ENCODE results near the gene LRRC49. TPM values are rescaled to one million over a fixed set of nuclear protein-coding genes. Genes with fewer than 3 reads are reported as not detected.

The LRRC49 gene
- total RNA-seq, 1 experiment from 2014 or later = 7.4 TPM

GRCh38 chr15:70964686-70965085 lies 72.1 kb downstream of the LRRC49 start:
- POLR2A ChIA-PET = no interaction called here
- Histone ChIP-seq H2AFZ (ENCODE audit: low read depth, low read length, poor library complexity, severe bottlenecking) (no peak overlapping the region), H3K9me3 (ENCODE audit: control insufficient read depth in 1 of 2, insufficient read depth in 1 of 2, low read depth in 1 of 2, low read length in 2 of 2) (no peaks in the 10 kb centered on the region), H3K27ac (ENCODE audit: low read depth, low read length) (no peak overlapping the region), H3K4me3 (replicated peaks in 1 of 2; ENCODE audit: low read depth in 1 of 2, low read length in 2 of 2) (no peak overlapping the region), H4K20me1 (ENCODE audit: insufficient read depth) (no peaks in the 10 kb centered on the region), H3K9ac (ENCODE audit: low read length) (no peak overlapping the region), H3K9me2 (ENCODE audit: insufficient read depth) (no peaks in the 10 kb centered on the region), H3K4me2 (ENCODE audit: low read length) (no peak overlapping the region), H3K79me2 (ENCODE audit: insufficient read depth, low read length) (no peaks in the 10 kb centered on the region), H3K27me3 (ENCODE audit: insufficient read depth, low read length) (no peaks in the 10 kb centered on the region), H3K36me3 (ENCODE audit: control insufficient read depth in 1 of 2, insufficient read depth in 2 of 2, low read length in 2 of 2) (no peaks in the 10 kb centered on the region), H3K4me1 (ENCODE audit: control insufficient read depth in 1 of 2, insufficient read depth in 2 of 2, low read length in 2 of 2) (no peaks in the 10 kb centered on the region)
- ATAC-seq (no peak), DNase-seq (ENCODE audit: low read depth, low spot score) (no peak)
- no peak for TF ChIP-seq ZFX (IDR thresholded peaks at IDR 0.05)
- CTCF ChIA-PET = interaction anchor here (0.7 to 1.3 kb wide), 2 partner anchors 47 to 476 kb away, joined by 3 read pairs; no protein-coding TSS in a partner anchor
- RAD21 ChIA-PET (ENCODE audit: low non-redundant PET in 1 of 2, low total read pairs in 2 of 2, uncharacterized antibody in 2 of 2, unreplicated experiment in 2 of 2) = no interaction called here
- intact Hi-C loops (cut with micrococcal nuclease) = no loop called here
- BruUV-seq (replicated peaks) = no TSS peak

GRCh38 chr15:70967646-70968045 lies 75.0 kb downstream of the LRRC49 start:
- Histone ChIP-seq H2AFZ (ENCODE audit: low read depth, low read length, poor library complexity, severe bottlenecking) (no peak overlapping the region), H4K20me1 (ENCODE audit: insufficient read depth) (no peaks in the 10 kb centered on the region), H3K9me2 (ENCODE audit: insufficient read depth) (no peaks in the 10 kb centered on the region), H3K4me1 (ENCODE audit: control insufficient read depth in 1 of 2, insufficient read depth in 2 of 2, low read length in 2 of 2) (no peaks in the 10 kb centered on the region), H3K27ac (ENCODE audit: low read depth, low read length) (no peak overlapping the region), H3K27me3 (ENCODE audit: insufficient read depth, low read length) (no peaks in the 10 kb centered on the region), H3K9me3 (ENCODE audit: control insufficient read depth in 1 of 2, insufficient read depth in 1 of 2, low read depth in 1 of 2, low read length in 2 of 2) (no peaks in the 10 kb centered on the region), H3K4me2 (ENCODE audit: low read length) (no peak overlapping the region), H3K36me3 (ENCODE audit: control insufficient read depth in 1 of 2, insufficient read depth in 2 of 2, low read length in 2 of 2) (no peaks in the 10 kb centered on the region), H3K4me3 (replicated peaks in 1 of 2; ENCODE audit: low read depth in 1 of 2, low read length in 2 of 2) (no peak overlapping the region), H3K9ac (ENCODE audit: low read length) (no peak overlapping the region), H3K79me2 (ENCODE audit: insufficient read depth, low read length) (no peaks in the 10 kb centered on the region)
- CTCF ChIA-PET = no interaction called here
- DNase-seq (ENCODE audit: low read depth, low spot score) (no peak), ATAC-seq (no peak)
- RAD21 ChIA-PET (ENCODE audit: low non-redundant PET in 1 of 2, low total read pairs in 2 of 2, uncharacterized antibody in 2 of 2, unreplicated experiment in 2 of 2) = no interaction called here
- intact Hi-C loops (cut with micrococcal nuclease) = no loop called here
- no TSS peak for BruUV-seq (replicated peaks)
- TF ChIP-seq CTCF (IDR thresholded peaks at IDR 0.05 in 2 of 3, conservative IDR thresholded peaks at IDR 0.05 in 1 of 3; ENCODE audit: borderline replicate concordance in 1 of 3, insufficient read depth in 1 of 3, low read depth in 2 of 3, low read length in 2 of 3) = no peak
- no peak for TF ChIP-seq EZH2 (IDR thresholded peaks at IDR 0.05)
- POLR2A ChIA-PET = no interaction called here
